K562 (cell line): ENCODE measurements around the gene ABCC5.

Source experiments
- ARHGAP35 ChIP-seq: fragments of 450-650 bp; IDR thresholded peaks from 2 replicates; pipeline ENCODE4 v1.6.1; 2018; ENCODE audit not compliant: partially characterized antibody
- CBX2 ChIP-seq: fragments of 200-600 bp; sonication (generic); IDR thresholded peaks from one replicate; pipeline ENCODE4 v1.6.1; 2012; ENCODE audit warnings: mild to moderate bottlenecking, low read length, inconsistent platforms; ENCODE audit not compliant: insufficient read depth, poor library complexity, severe bottlenecking
- CTCF ChIP-seq, 3 experiments: IDR thresholded peaks in 2 of 3; conservative IDR thresholded peaks in 1 of 3; 2 replicates each; pipeline ENCODE4 v1.5.1; 2011 to 2012; ENCODE audit warnings: low read length in 3 of 3, mild to moderate bottlenecking in 3 of 3, control low read depth in 2 of 3, improper control_type of control experiment in 1 of 3, inconsistent platforms in 1 of 3, low read depth in 1 of 3, mixed read lengths in 1 of 3, moderate library complexity in 1 of 3; ENCODE audit not compliant: insufficient read depth in 2 of 3
- FOXK2 ChIP-seq, 2 experiments: fragments of 450-650 bp; IDR thresholded peaks in 1 of 2; conservative IDR thresholded peaks in 1 of 2; 2 replicates each; pipeline ENCODE4 v1.6.1; 2016; ENCODE audit warnings: low read depth in 2 of 2, mild to moderate bottlenecking in 1 of 2
- HINFP ChIP-seq: fragments of 450-650 bp; conservative IDR thresholded peaks from 2 replicates; pipeline ENCODE4 v1.6.1; 2016; ENCODE audit warnings: missing genetic modification characterization, low read depth, mild to moderate bottlenecking, control low read depth, missing compliant biosample characterization
- MCM7 ChIP-seq, 2 experiments: fragments of 450-650 bp; IDR thresholded peaks; 2 replicates each; pipeline ENCODE4 v1.6.1; 2016 to 2018
- PHF20 ChIP-seq: fragments of 450-650 bp; IDR thresholded peaks from 2 replicates; pipeline ENCODE4 v1.6.1; 2018; ENCODE audit not compliant: partially characterized antibody
- PREB ChIP-seq: sonication (generic); formaldehyde crosslinking; IDR thresholded peaks from 2 replicates; pipeline ENCODE4 v1.8.1; 2023; ENCODE audit warnings: mild to moderate bottlenecking, missing genetic modification reagents
- RAD51 ChIP-seq: fragments of 450-650 bp; IDR thresholded peaks from 2 replicates; pipeline ENCODE4 v1.7.1; 2016; ENCODE audit warnings: low read depth, mild to moderate bottlenecking, borderline replicate concordance
- ZKSCAN1 ChIP-seq: fragments of 150-350 bp; IDR thresholded peaks from 2 replicates; pipeline ENCODE4 v1.6.1; 2016; ENCODE audit warnings: low read depth, low read length
- ZNF311 ChIP-seq: fragments of 250-450 bp; sonication (Bioruptor Pico); IDR thresholded peaks from 2 replicates; pipeline ENCODE4 v1.4.0; 2020; ENCODE audit warnings: mild to moderate bottlenecking, moderate library complexity
- ZNF41 ChIP-seq: fragments of 250-450 bp; sonication (Bioruptor Pico); conservative IDR thresholded peaks from 2 replicates; pipeline ENCODE4 v1.4.0; 2020; ENCODE audit warnings: mild to moderate bottlenecking

GRCh38 chr3:184042617-184043016 lies 24.9 kb upstream of the ABCC5 start:
- no peak for TF ChIP-seq RAD51
- no peak for TF ChIP-seq MCM7 (IDR thresholded peaks at IDR 0.05)
- no peak for TF ChIP-seq FOXK2 (conservative IDR thresholded peaks at IDR 0.05 in 1 of 2, IDR thresholded peaks at IDR 0.05 in 1 of 2; ENCODE audit: low read depth in 2 of 2)
- TF ChIP-seq CBX2: no peak
- no peak for TF ChIP-seq PREB
- TF ChIP-seq CTCF (IDR thresholded peaks at IDR 0.05 in 2 of 3, conservative IDR thresholded peaks at IDR 0.05 in 1 of 3; ENCODE audit: insufficient read depth in 2 of 3, low read depth in 1 of 3, low read length in 3 of 3): no peak
- no peak for TF ChIP-seq ZNF311
- no peak for TF ChIP-seq ARHGAP35
- TF ChIP-seq PHF20: no peak
- no peak for TF ChIP-seq ZNF41 (CRISPR knock-in tag)
- no peak for TF ChIP-seq HINFP
- no peak for TF ChIP-seq ZKSCAN1
